Liver (tissue), 3 donors: ENCODE data around the gene DOCK2.

Experiments used
- CTCF ChIP-seq: fragments of 150-350 bp; IDR thresholded peaks from 2 replicates; pipeline ENCODE4 v1.5.1; 2017; ENCODE audit warnings: improper control_type of control experiment, low read depth, low read length; ENCODE audit not compliant: missing input control
- HNF4A ChIP-seq, 2 donors: conservative IDR thresholded peaks; 2 replicates each; pipeline ENCODE4 v1.6.1; 2016; ENCODE audit warnings: antibody characterized with exemption in 2 of 2, mild to moderate bottlenecking in 2 of 2
- JUND ChIP-seq, 2 donors: IDR thresholded peaks; 2 replicates each; pipeline ENCODE4 v1.6.1; 2016; ENCODE audit warnings: antibody characterized with exemption in 2 of 2
- donor health status: healthy.
- donor health status: healthy.

- TF ChIP-seq CTCF (no peak), HNF4A (conservative IDR thresholded peaks at IDR 0.05) (no peak), JUND (IDR thresholded peaks at IDR 0.05) (no peak)
Measured at GRCh38 chr5:170034231-170034630, 397.2 kb downstream of the DOCK2 start.
